CD4-positive, alpha-beta memory T cell (primary cell): Measurements from ENCODE around the gene RCC1. TPM values are rescaled to one million over a fixed set of nuclear protein-coding genes. Genes with fewer than 3 reads are reported as not detected.
"Not testable (repeated sequence)": the region's sequence is repeated elsewhere in the genome, so short reads cannot be mapped to it uniquely, and the experiment has no call there.

ENCODE experiments used
- CTCF ChIA-PET: fragments of 350-600 bp; sonication (Branson Sonifier 250); formaldehyde crosslinking; loops from one replicate; lab custom pipeline; 2021; ENCODE audit warnings: inconsistent platforms; ENCODE audit not compliant: partially characterized antibody; lab: Charles Lee
- POLR2A ChIA-PET: fragments of 350-600 bp; sonication (Branson Sonifier 250); formaldehyde crosslinking; loops from one replicate; lab custom pipeline; 2021; ENCODE audit not compliant: partially characterized antibody; lab: Charles Lee
- DNase-seq, 5 donors: peaks; one replicate each; pipeline versions ENCODE4 v3.0.0 to v3.0.0-alpha.2; 2020 to 2022; ENCODE audit warnings: mixed read lengths in 1 of 5
- H3K27ac ChIP-seq: one replicate; pipeline ENCODE4 v1.7.0; 2013; ENCODE audit warnings: low read depth, low read length
- H3K27me3 ChIP-seq: 2 replicates; pipeline ENCODE4 v1.7.0; 2013; ENCODE audit warnings: mild to moderate bottlenecking, low read length, moderate library complexity; ENCODE audit not compliant: insufficient read depth
- H3K36me3 ChIP-seq: 2 replicates; pipeline ENCODE4 v1.7.0; 2013; ENCODE audit warnings: mild to moderate bottlenecking, low read length, moderate library complexity; ENCODE audit not compliant: insufficient read depth
- H3K4me1 ChIP-seq: 2 replicates; pipeline ENCODE4 v1.7.0; 2013; ENCODE audit warnings: mild to moderate bottlenecking, low read length, moderate library complexity; ENCODE audit not compliant: insufficient read depth
- H3K4me3 ChIP-seq, 2 donors: one replicate each; pipeline ENCODE4 v1.7.0; 2013; ENCODE audit warnings: low read length in 2 of 2, mild to moderate bottlenecking in 1 of 2
- H3K9me3 ChIP-seq, 2 donors: one replicate each; pipeline ENCODE4 v1.7.0; 2013; ENCODE audit warnings: low read length in 2 of 2, control low read depth in 1 of 2; ENCODE audit not compliant: control insufficient read depth in 1 of 2
- H3K27ac Mint-ChIP-seq, 7 donors: one replicate each; pipeline ENCODE4 v1.8.0; 2020 to 2021; ENCODE audit warnings: mixed read lengths in 7 of 7, mild to moderate bottlenecking in 6 of 7, inconsistent platforms in 3 of 7, moderate library complexity in 3 of 7
- H3K27me3 Mint-ChIP-seq, 2 donors: one replicate each; pipeline ENCODE4 v1.8.0; 2020 to 2021; ENCODE audit warnings: mixed read lengths in 2 of 2
- H3K36me3 Mint-ChIP-seq, 2 donors: one replicate each; pipeline ENCODE4 v1.8.0; 2020 to 2021; ENCODE audit warnings: mixed read lengths in 2 of 2, inconsistent platforms in 1 of 2, mild to moderate bottlenecking in 1 of 2
- H3K4me1 Mint-ChIP-seq, 4 donors: one replicate each; pipeline ENCODE4 v1.8.0; 2020 to 2021; ENCODE audit warnings: mixed read lengths in 4 of 4, mild to moderate bottlenecking in 1 of 4
- H3K4me3 Mint-ChIP-seq, 8 donors: one replicate each; pipeline ENCODE4 v1.8.0; 2020 to 2021; ENCODE audit warnings: mixed read lengths in 8 of 8, mild to moderate bottlenecking in 7 of 8, moderate library complexity in 6 of 8, inconsistent platforms in 3 of 8
- H3K9me3 Mint-ChIP-seq, 8 donors: one replicate each; pipeline ENCODE4 v1.8.0; 2020 to 2021; ENCODE audit warnings: mixed read lengths in 8 of 8, mild to moderate bottlenecking in 5 of 8, inconsistent platforms in 3 of 8, moderate library complexity in 1 of 8
- intact Hi-C: fragments of 100-400 bp; cut with micrococcal nuclease; formaldehyde crosslinking; loops from one replicate; pipeline ENCODE4 v1.15.1; 2023
- polyA plus RNA-seq, 2 donors: library from polyadenylated mRNA; unstranded; fragments of 300-500 nt; fragmentation: Illumina TruSeq; gene quantifications; one replicate each; pipeline ENCODE4 v1.2.3, GENCODE V29; 2021
- total RNA-seq, 2 experiments: library from RNA; stranded (reverse); gene quantifications; one replicate each; pipeline ENCODE4 v1.2.3, GENCODE V29; 2021

Gene RCC1
- total and polyA plus RNA-seq, 4 experiments from 2014 or later = 7.8 to 18.4 (median 14.2) TPM

- DNase-seq = peak; percentile 91 to 94 (median 93)
- H3K36me3 Mint-ChIP-seq = peaks cover 31 to 44% of the 10 kb centered on the region in 2 donors
- no peaks in the 10 kb centered on the region for H3K27me3 ChIP-seq
- H3K27me3 Mint-ChIP-seq = no peaks in the 10 kb centered on the region
- peaks cover 33% of the 10 kb centered on the region for H3K4me1 ChIP-seq
- H3K4me3 Mint-ChIP-seq = peak overlapping the region; percentile 94 to 99 (median 98)
- H3K36me3 ChIP-seq = peaks cover 32% of the 10 kb centered on the region
- intact Hi-C loops = loop anchor here (1.0 to 5.0 kb wide), 9 partner anchors 28 to 601 kb away; partner anchors contain the start of genes RCC1, RNU11, SESN2 and SRSF4
- ChIA-PET CTCF (interaction anchor here (0.6 to 5.0 kb wide), 23 partner anchors 9 to 801 kb away, joined by 3 to 23 read pairs (median 4); partner anchors contain the start of genes GMEB1, MED18, TAF12 and TRNAU1AP), POLR2A (interaction anchor here (0.5 to 9.1 kb wide), 53 partner anchors 10 to 1691 kb away, joined by 3 to 234 read pairs (median 6); partner anchors contain the start of genes ATP5IF1, EPB41, EYA3 and GMEB1)
- peak overlapping the region; percentile 82 to 99 for H3K4me3 ChIP-seq
- no peaks in the 10 kb centered on the region for H3K9me3 ChIP-seq
- H3K27ac ChIP-seq = peak overlapping the region; percentile 82
- peaks cover 0 to 7% (median 0%) of the 10 kb centered on the region in 8 donors for H3K9me3 Mint-ChIP-seq
- H3K4me1 Mint-ChIP-seq = peaks cover 21 to 54% (median 38%) of the 10 kb centered on the region in 4 donors
- H3K27ac Mint-ChIP-seq = peak overlapping the region; percentile 92 to 98 (median 95)
Observed at GRCh38 chr1:28581531-28582247, 75.8 kb downstream of the RCC1 start.

- H3K4me1 Mint-ChIP-seq = peaks cover 21 to 54% (median 37%) of the 10 kb centered on the region in 4 donors
Observed at GRCh38 chr1:28582248-28582615, 76.4 kb downstream of the RCC1 start.

GRCh38 chr1:28586585-28587391 is 80.9 kb downstream of the RCC1 start:
- H3K4me1 ChIP-seq, H3K36me3 ChIP-seq, H3K27me3 ChIP-seq, H3K4me3 ChIP-seq, H3K27ac ChIP-seq, H3K4me3 Mint-ChIP-seq, H3K9me3 ChIP-seq, H3K27me3 Mint-ChIP-seq, H3K9me3 Mint-ChIP-seq, DNase-seq, intact Hi-C loops, H3K36me3 Mint-ChIP-seq, H3K27ac Mint-ChIP-seq: not testable (repeated sequence)
- CTCF ChIA-PET = interaction anchor here (0.6 to 0.7 kb wide), 2 partner anchors 304 to 442 kb away, joined by 3 to 4 read pairs; no protein-coding TSS in a partner anchor
- POLR2A ChIA-PET = interaction anchor here (0.7 kb wide), 1 partner anchor 101 kb away, joined by 3 read pairs; no protein-coding TSS in a partner anchor
- peaks cover 5 to 15% (median 10%) of the 10 kb centered on the region in 4 donors for H3K4me1 Mint-ChIP-seq

More at GRCh38 chr1:28582248-28582615, 76.4 kb downstream of the RCC1 start:
- H3K27me3 ChIP-seq = no peaks in the 10 kb centered on the region
- POLR2A ChIA-PET = interaction anchor here (0.5 to 9.1 kb wide), 42 partner anchors 9 to 809 kb away, joined by 3 to 234 read pairs (median 8); partner anchors contain the start of genes ATP5IF1, EPB41, EYA3 and GMEB1
- H3K27me3 Mint-ChIP-seq = no peaks in the 10 kb centered on the region
- peaks cover 27% of the 10 kb centered on the region for H3K36me3 ChIP-seq
- intact Hi-C loops = loop anchor here (5.0 kb wide), 1 partner anchor 600 kb away; the partner anchor contains the start of gene SRSF4
- peak overlapping the region; percentile 82 to 99 for H3K4me3 ChIP-seq
- peak overlapping the region; percentile 82 for H3K27ac ChIP-seq
- H3K9me3 ChIP-seq = no peaks in the 10 kb centered on the region
- H3K4me3 Mint-ChIP-seq = peak overlapping the region; percentile 94 to 99 (median 98)
- DNase-seq = peak in 1 of 5 donors; percentile 16
- peaks cover 27 to 39% of the 10 kb centered on the region in 2 donors for H3K36me3 Mint-ChIP-seq
- peaks cover 0 to 7% (median 0%) of the 10 kb centered on the region in 8 donors for H3K9me3 Mint-ChIP-seq
- CTCF ChIA-PET = interaction anchor here (0.8 to 5.0 kb wide), 15 partner anchors 8 to 295 kb away, joined by 3 to 23 read pairs (median 5); partner anchors contain the start of genes GMEB1, MED18, TAF12 and TRNAU1AP
- peak overlapping the region; percentile 90 to 98 (median 95) for H3K27ac Mint-ChIP-seq
- H3K4me1 ChIP-seq = peaks cover 33% of the 10 kb centered on the region

Other genes with a start within 250 kb of the RCC1 start
- 1 to 10 TPM; 5.7 to 6.4 TPM for gene SESN2, start 246.5 kb upstream of the RCC1 start, total RNA-seq
- 1 to 10 TPM; 3.5 to 7.6 TPM for gene SESN2, start 246.5 kb upstream of the RCC1 start, polyA plus RNA-seq
- gene MED18, start 177.0 kb upstream of the RCC1 start, total RNA-seq = 10 to 100 TPM; 15.5 to 16.9 TPM
- 10 to 100 TPM in 1 of 2 donors, 1 to 10 TPM in 1; 1.8 to 13.3 TPM for gene MED18, start 177.0 kb upstream of the RCC1 start, polyA plus RNA-seq
- 10 to 100 TPM; 27.1 to 28.8 TPM for gene PHACTR4, start 136.3 kb upstream of the RCC1 start, total RNA-seq
- 10 to 100 TPM in 1 of 2 donors, 1 to 10 TPM in 1; 3.6 to 22.8 TPM for gene PHACTR4, start 136.3 kb upstream of the RCC1 start, polyA plus RNA-seq
- 10 to 100 TPM; 46.3 to 46.7 TPM for gene TRNAU1AP, start 47.0 kb downstream of the RCC1 start, total RNA-seq
- 10 to 100 TPM; 25.8 to 30.7 TPM for gene TRNAU1AP, start 47.0 kb downstream of the RCC1 start, polyA plus RNA-seq
- gene RAB42, start 86.2 kb downstream of the RCC1 start, total RNA-seq = 1 to 10 TPM in 1 of 2 experiments, under 1 TPM in 1; 0.38 to 1.3 TPM
- not detected for gene RAB42, start 86.2 kb downstream of the RCC1 start, polyA plus RNA-seq
- 10 to 100 TPM; 23.5 to 25.2 TPM for gene TAF12, start 137.0 kb downstream of the RCC1 start, total RNA-seq
- gene TAF12, start 137.0 kb downstream of the RCC1 start, polyA plus RNA-seq = 10 to 100 TPM; 52.1 to 53.4 TPM
- gene RNU11, start 142.6 kb downstream of the RCC1 start, total RNA-seq = not detected
- gene RNU11, start 142.6 kb downstream of the RCC1 start, polyA plus RNA-seq = not detected
- 10 to 100 TPM; 21.8 to 21.9 TPM for gene GMEB1, start 162.7 kb downstream of the RCC1 start, total RNA-seq
- 10 to 100 TPM in 1 of 2 donors, 1 to 10 TPM in 1; 9.7 to 17.9 TPM for gene GMEB1, start 162.7 kb downstream of the RCC1 start, polyA plus RNA-seq
- 10 to 100 TPM; 65.1 to 76.8 TPM for gene YTHDF2, start 230.9 kb downstream of the RCC1 start, total RNA-seq
- gene YTHDF2, start 230.9 kb downstream of the RCC1 start, polyA plus RNA-seq = 100 to 1,000 TPM; 124 to 173 TPM